Measurements from ENCODE around the gene ASB18. TPM values are rescaled to one million over a fixed set of nuclear protein-coding genes. Genes with fewer than 3 reads are reported as not detected.

Gene ASB18
- total and polyA plus RNA-seq, 2 of the 4 experiments (the other 2 are of a cell fraction): not detected

- ATAC-seq (ENCODE audit: low read depth): no peak
- dilution Hi-C loops (cut with HindIII; ENCODE audit: low sequenced_read_pairs, unreplicated experiment): no loop called here
Measured at GRCh38 chr2:236287656-236288055, 23.4 kb upstream of the ASB18 start.

More at GRCh38 chr2:236287656-236288055, 23.4 kb upstream of the ASB18 start:
- Histone ChIP-seq H3K9ac (ENCODE audit: low read depth, low read length) (no peak overlapping the region), H3K4me2 (ENCODE audit: low read depth, low read length) (no peak overlapping the region), H2BK15ac (ENCODE audit: low read depth, low read length) (no peak overlapping the region), H2BK20ac (ENCODE audit: low read depth, low read length) (no peak overlapping the region), H3K18ac (ENCODE audit: low read depth, low read length) (no peak overlapping the region), H4K91ac (ENCODE audit: insufficient read depth, low read depth, low read length) (no peak overlapping the region), H3K27ac (ENCODE audit: insufficient read depth, low read length) (no peak overlapping the region), H3K9me3 (ENCODE audit: control insufficient read depth, insufficient read depth, low read length) (no peaks in the 10 kb centered on the region), H3K4me1 (ENCODE audit: control insufficient read depth, insufficient read depth, low read length) (no peaks in the 10 kb centered on the region), H4K8ac (ENCODE audit: low read depth in 2 of 2, low read length in 2 of 2) (no peak overlapping the region), H2BK5ac (ENCODE audit: low read depth, low read length, poor library complexity, severe bottlenecking) (no peak overlapping the region), H3K4ac (ENCODE audit: low read depth, low read length) (no peak overlapping the region), H3K14ac (replicated peaks; ENCODE audit: low read depth, low read length) (no peak overlapping the region), H2AFZ (replicated peaks; ENCODE audit: low read length, poor library complexity) (no peak overlapping the region), H3K27me3 (ENCODE audit: control insufficient read depth, insufficient read depth, low read length) (no peaks in the 10 kb centered on the region; the same call in 1 of the 2 replicates), H2BK120ac (ENCODE audit: low read depth, low read length) (no peak overlapping the region), H2AK9ac (replicated peaks; ENCODE audit: low read depth, low read length, poor library complexity) (no peak overlapping the region), H2AK5ac (ENCODE audit: low read depth, low read length) (no peak overlapping the region), H3K9me1 (ENCODE audit: insufficient read depth, low read length) (no peaks in the 10 kb centered on the region), H3K4me3 (ENCODE audit: insufficient read depth, low read depth, low read length) (no peak overlapping the region), H4K5ac (ENCODE audit: low read depth, low read length) (no peak overlapping the region), H4K20me1 (ENCODE audit: insufficient read depth, low read length) (no peaks in the 10 kb centered on the region), H3K23ac (ENCODE audit: low read depth, low read length) (no peak overlapping the region), H3K36me3 (ENCODE audit: control insufficient read depth, insufficient read depth, low read length) (no peaks in the 10 kb centered on the region), H3K79me1 (ENCODE audit: low read depth in 1 of 2, low read length in 2 of 2) (no peaks in the 10 kb centered on the region), H3K56ac (ENCODE audit: extremely low read depth, insufficient read depth, low read length) (no peak overlapping the region)
- ChIA-PET POLR2A (ENCODE audit: unreplicated experiment) (no interaction called here), CTCF (no interaction called here)
- DNase-seq: no peak
- BruUV-seq (replicated peaks): no TSS peak
- WGBS, 2 experiments (ENCODE audit: extremely low coverage in 2 of 2, insufficient read length in 1 of 2): 56% methylated on average over 3 of the region's 6 CpGs; no CpG with 5 or more reads in 1 of the 2 experiments
- intact Hi-C loops (cut with micrococcal nuclease): no loop called here
- in situ Hi-C loops (cut with MboI; ENCODE audit: low sequenced_read_pairs): no loop called here
- TF ChIP-seq NFE2L2 (IDR thresholded peaks at IDR 0.05; ENCODE audit: low read depth, low read length) (no peak), BHLHE40 (IDR thresholded peaks at IDR 0.05; ENCODE audit: low read depth, low read length) (no peak), FOS (IDR thresholded peaks at IDR 0.05; ENCODE audit: low read depth, low read length) (no peak), CHD1 (IDR thresholded peaks at IDR 0.05; ENCODE audit: low read depth, low read length) (no peak), RFX5 (IDR thresholded peaks at IDR 0.05; ENCODE audit: low read depth, low read length) (no peak), SMC3 (IDR thresholded peaks at IDR 0.05; ENCODE audit: low read depth, low read length) (no peak), MAFK (IDR thresholded peaks at IDR 0.05; ENCODE audit: low read depth, low read length) (no peak), RCOR1 (IDR thresholded peaks at IDR 0.05; ENCODE audit: insufficient replicate concordance, low read length) (no peak), CEBPB (IDR thresholded peaks at IDR 0.05; ENCODE audit: low read depth, low read length) (no peak), RAD21 (IDR thresholded peaks at IDR 0.05; ENCODE audit: low read length) (no peak), MAZ (IDR thresholded peaks at IDR 0.05; ENCODE audit: borderline replicate concordance, low read depth, low read length) (no peak), MXI1 (IDR thresholded peaks at IDR 0.05; ENCODE audit: borderline replicate concordance, low read depth, low read length) (no peak)
- TF ChIP-seq, protein P1, sequence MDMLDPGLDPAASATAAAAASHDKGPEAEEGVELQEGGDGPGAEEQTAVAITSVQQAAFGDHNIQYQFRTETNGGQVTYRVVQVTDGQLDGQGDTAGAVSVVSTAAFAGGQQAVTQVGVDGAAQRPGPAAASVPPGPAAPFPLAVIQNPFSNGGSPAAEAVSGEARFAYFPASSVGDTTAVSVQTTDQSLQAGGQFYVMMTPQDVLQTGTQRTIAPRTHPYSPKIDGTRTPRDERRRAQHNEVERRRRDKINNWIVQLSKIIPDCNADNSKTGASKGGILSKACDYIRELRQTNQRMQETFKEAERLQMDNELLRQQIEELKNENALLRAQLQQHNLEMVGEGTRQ (IDR thresholded peaks at IDR 0.05; ENCODE audit: low read depth, low read length): no peak
- TF ChIP-seq, protein P2, sequence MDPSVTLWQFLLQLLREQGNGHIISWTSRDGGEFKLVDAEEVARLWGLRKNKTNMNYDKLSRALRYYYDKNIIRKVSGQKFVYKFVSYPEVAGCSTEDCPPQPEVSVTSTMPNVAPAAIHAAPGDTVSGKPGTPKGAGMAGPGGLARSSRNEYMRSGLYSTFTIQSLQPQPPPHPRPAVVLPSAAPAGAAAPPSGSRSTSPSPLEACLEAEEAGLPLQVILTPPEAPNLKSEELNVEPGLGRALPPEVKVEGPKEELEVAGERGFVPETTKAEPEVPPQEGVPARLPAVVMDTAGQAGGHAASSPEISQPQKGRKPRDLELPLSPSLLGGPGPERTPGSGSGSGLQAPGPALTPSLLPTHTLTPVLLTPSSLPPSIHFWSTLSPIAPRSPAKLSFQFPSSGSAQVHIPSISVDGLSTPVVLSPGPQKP (IDR thresholded peaks at IDR 0.05; ENCODE audit: borderline replicate concordance, low read depth, low read length): no peak
- TF ChIP-seq, protein P3, sequence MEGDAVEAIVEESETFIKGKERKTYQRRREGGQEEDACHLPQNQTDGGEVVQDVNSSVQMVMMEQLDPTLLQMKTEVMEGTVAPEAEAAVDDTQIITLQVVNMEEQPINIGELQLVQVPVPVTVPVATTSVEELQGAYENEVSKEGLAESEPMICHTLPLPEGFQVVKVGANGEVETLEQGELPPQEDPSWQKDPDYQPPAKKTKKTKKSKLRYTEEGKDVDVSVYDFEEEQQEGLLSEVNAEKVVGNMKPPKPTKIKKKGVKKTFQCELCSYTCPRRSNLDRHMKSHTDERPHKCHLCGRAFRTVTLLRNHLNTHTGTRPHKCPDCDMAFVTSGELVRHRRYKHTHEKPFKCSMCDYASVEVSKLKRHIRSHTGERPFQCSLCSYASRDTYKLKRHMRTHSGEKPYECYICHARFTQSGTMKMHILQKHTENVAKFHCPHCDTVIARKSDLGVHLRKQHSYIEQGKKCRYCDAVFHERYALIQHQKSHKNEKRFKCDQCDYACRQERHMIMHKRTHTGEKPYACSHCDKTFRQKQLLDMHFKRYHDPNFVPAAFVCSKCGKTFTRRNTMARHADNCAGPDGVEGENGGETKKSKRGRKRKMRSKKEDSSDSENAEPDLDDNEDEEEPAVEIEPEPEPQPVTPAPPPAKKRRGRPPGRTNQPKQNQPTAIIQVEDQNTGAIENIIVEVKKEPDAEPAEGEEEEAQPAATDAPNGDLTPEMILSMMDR (conservative IDR thresholded peaks at IDR 0.05; ENCODE audit: low read depth, low read length): no peak
